CD4-positive, CD25-positive, alpha-beta regulatory T cell (primary cell): ENCODE results near the gene MED23. TPM values are rescaled to one million over a fixed set of nuclear protein-coding genes. Genes with fewer than 3 reads are reported as not detected.

Experiments used
- ATAC-seq, 2 donors: fragments of 150-1000 bp; cut with Tn5 transposase; one replicate each; pipeline ENCODE4 v1.10.0; 2021; ENCODE audit warnings: low read depth in 2 of 2, moderate number of reproducible peaks in 2 of 2, moderate library complexity in 1 of 2
- DNase-seq, 3 donors: peaks; one replicate each; pipeline versions ENCODE4 v3.0.0 to v3.0.0-alpha.2; 2012 to 2022; ENCODE audit warnings: mixed read lengths in 1 of 3
- H3K27ac ChIP-seq: one replicate; pipeline ENCODE4 v1.7.0; 2013; ENCODE audit warnings: mild to moderate bottlenecking, low read length; ENCODE audit not compliant: insufficient read depth, poor library complexity, severe bottlenecking
- H3K27me3 ChIP-seq: one replicate; pipeline ENCODE4 v1.7.0; 2013; ENCODE audit warnings: low read length; ENCODE audit not compliant: control insufficient read depth, insufficient read depth
- H3K36me3 ChIP-seq: one replicate; pipeline ENCODE4 v1.7.0; 2013; ENCODE audit warnings: mild to moderate bottlenecking, low read length, moderate library complexity; ENCODE audit not compliant: control insufficient read depth, insufficient read depth
- H3K4me1 ChIP-seq: 2 replicates; pipeline ENCODE4 v1.7.0; 2013; ENCODE audit warnings: mild to moderate bottlenecking, low read length; ENCODE audit not compliant: insufficient read depth, control insufficient read depth, poor library complexity, severe bottlenecking
- H3K4me3 ChIP-seq: one replicate; pipeline ENCODE4 v1.7.0; 2013; ENCODE audit warnings: low read depth, mild to moderate bottlenecking, low read length, moderate library complexity
- H3K9me3 ChIP-seq, 2 experiments: 1 replicate in 1 of 2; 2 replicates in 1 of 2; pipeline ENCODE4 v1.7.0; 2013; ENCODE audit warnings: low read length in 2 of 2, mild to moderate bottlenecking in 1 of 2, moderate library complexity in 1 of 2; ENCODE audit not compliant: control insufficient read depth in 2 of 2
- H3K27ac Mint-ChIP-seq, 3 donors: one replicate each; pipeline ENCODE4 v1.8.0; 2020 to 2022; ENCODE audit warnings: mild to moderate bottlenecking in 3 of 3, mixed read lengths in 3 of 3, moderate library complexity in 2 of 3
- H3K27me3 Mint-ChIP-seq: one replicate; pipeline ENCODE4 v1.8.0; 2022; ENCODE audit warnings: mild to moderate bottlenecking, mixed read lengths
- H3K36me3 Mint-ChIP-seq: one replicate; pipeline ENCODE4 v1.8.0; 2020; ENCODE audit warnings: mixed read lengths
- H3K4me1 Mint-ChIP-seq, 4 donors: one replicate each; pipeline ENCODE4 v1.8.0; 2020 to 2022; ENCODE audit warnings: mixed read lengths in 4 of 4, mild to moderate bottlenecking in 1 of 4
- H3K4me3 Mint-ChIP-seq, 4 donors: one replicate each; pipeline ENCODE4 v1.8.0; 2020 to 2022; ENCODE audit warnings: mild to moderate bottlenecking in 4 of 4, mixed read lengths in 4 of 4, moderate library complexity in 3 of 4
- H3K9me3 Mint-ChIP-seq, 7 donors: one replicate each; pipeline ENCODE4 v1.8.0; 2020 to 2022; ENCODE audit warnings: mixed read lengths in 7 of 7, mild to moderate bottlenecking in 3 of 7, moderate library complexity in 2 of 7
- polyA plus RNA-seq, 4 donors: library from polyadenylated mRNA; unstranded; fragments of 300-500 nt; fragmentation: Illumina TruSeq; gene quantifications; one replicate each; pipeline ENCODE4 v1.2.3, GENCODE V29; 2021
- total RNA-seq: library from RNA; stranded (reverse); gene quantifications from one replicate; pipeline ENCODE4 v1.2.3, GENCODE V29; 2022

The MED23 gene
- total and polyA plus RNA-seq, 5 donors from 2014 or later, result 9.9 to 60.6 (median 14.5) TPM

DNA sequence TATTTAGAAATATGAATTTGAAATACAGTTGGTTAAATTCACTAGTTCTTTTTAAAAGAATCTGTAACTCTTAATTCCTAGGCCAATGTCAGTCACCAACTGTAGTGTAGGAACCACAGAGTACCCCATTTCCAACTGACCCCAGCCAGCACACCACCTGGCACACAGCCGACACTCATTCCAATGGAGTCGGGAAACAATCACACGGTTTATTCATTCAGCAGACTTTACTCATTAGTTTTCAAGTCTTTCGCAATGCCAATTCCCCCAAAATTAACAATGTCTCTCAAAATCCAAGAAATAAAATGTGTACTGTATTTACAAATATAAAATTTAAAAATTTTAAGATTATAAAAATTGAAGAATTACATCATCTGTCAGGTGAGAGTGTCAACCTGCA, 41.5 kb downstream of the MED23 start:
- no peak overlapping the region for H3K4me3 Mint-ChIP-seq
- H3K27ac Mint-ChIP-seq, result no peak overlapping the region
- H3K9me3 Mint-ChIP-seq, result no peaks in the 10 kb centered on the region
- H3K36me3 Mint-ChIP-seq, result peaks cover 40% of the 10 kb centered on the region
- H3K4me1 Mint-ChIP-seq, result peaks cover 0 to 10% (median under 1%) of the 10 kb centered on the region in 4 donors
- ATAC-seq (no peak), DNase-seq (no peak)
- H3K4me1 ChIP-seq, result no peaks in the 10 kb centered on the region
- no peak overlapping the region for H3K4me3 ChIP-seq
- H3K27ac ChIP-seq, result no peak overlapping the region
- H3K36me3 ChIP-seq, result peaks cover 89% of the 10 kb centered on the region
- H3K27me3 Mint-ChIP-seq, result no peaks in the 10 kb centered on the region
- no peaks in the 10 kb centered on the region for H3K27me3 ChIP-seq
- H3K9me3 ChIP-seq, result no peaks in the 10 kb centered on the region

DNA sequence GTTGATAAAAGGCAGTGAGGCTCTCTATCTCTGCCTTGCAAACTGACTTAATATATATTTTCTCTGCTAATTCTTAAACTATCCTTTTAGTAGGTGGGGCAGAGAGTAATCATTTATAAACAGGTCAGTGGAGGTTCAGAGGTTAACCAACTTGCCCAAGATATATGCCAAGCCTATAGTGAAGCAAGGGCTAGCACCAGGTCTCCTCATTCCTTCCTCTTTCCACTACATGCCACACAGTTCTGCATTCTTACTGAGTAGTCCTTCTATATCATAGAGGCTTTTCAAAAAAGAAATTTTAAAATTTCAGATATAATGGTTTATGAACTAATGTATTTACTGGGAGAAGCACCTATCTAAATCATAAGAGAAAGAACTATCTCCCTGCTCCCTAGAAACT, 46.5 kb downstream of the MED23 start:
- Histone ChIP-seq H3K4me1 (no peaks in the 10 kb centered on the region), H3K36me3 (peaks cover 68% of the 10 kb centered on the region), H3K27ac (no peak overlapping the region), H3K27me3 (no peaks in the 10 kb centered on the region), H3K9me3 (no peaks in the 10 kb centered on the region), H3K4me3 (no peak overlapping the region)
- no peaks in the 10 kb centered on the region for H3K27me3 Mint-ChIP-seq
- no peaks in the 10 kb centered on the region for H3K9me3 Mint-ChIP-seq
- DNase-seq (no peak), ATAC-seq (no peak)
- H3K4me1 Mint-ChIP-seq, result peaks cover 0 to 4% (median under 1%) of the 10 kb centered on the region in 4 donors
- no peak overlapping the region for H3K4me3 Mint-ChIP-seq
- peaks cover 46% of the 10 kb centered on the region for H3K36me3 Mint-ChIP-seq
- H3K27ac Mint-ChIP-seq, result peak overlapping the region in 1 of 3 donors; percentile 32

DNA sequence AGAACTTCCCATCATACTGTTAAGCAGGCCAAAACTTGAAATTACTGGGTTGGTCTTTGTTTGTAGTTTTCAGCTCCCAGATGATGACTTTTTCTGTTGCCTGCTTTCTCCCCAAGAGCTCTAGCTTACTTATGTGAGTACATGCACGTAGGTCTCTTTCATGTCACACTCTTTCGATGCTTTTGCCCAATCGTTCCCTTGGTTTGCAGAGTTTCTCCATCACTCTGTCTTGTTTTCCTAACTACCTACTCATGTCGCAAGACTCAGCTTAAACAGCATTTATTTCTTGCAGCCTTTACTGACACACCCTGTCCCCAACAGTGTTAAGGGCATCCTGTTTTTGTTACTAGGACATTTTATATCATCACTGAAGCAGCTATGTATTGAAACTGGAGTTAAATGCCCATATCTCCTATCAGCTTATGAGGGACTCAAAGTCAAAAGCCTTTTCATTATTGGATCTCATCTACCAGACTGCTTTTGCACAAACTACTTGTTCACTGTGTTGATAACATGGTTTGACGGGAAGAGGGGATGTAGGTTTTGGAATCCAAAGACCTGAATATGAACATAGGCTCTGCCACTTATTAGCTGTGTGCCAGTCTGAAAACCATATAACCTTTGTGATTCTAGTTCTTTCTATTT, 52.1 kb downstream of the MED23 start:
- Mint-ChIP-seq H3K27ac (peak overlapping the region; percentile 53 to 88 (median 79)), H3K36me3 (peaks cover 36% of the 10 kb centered on the region), H3K27me3 (no peaks in the 10 kb centered on the region), H3K4me1 (peaks cover 13 to 33% (median 20%) of the 10 kb centered on the region in 4 donors), H3K9me3 (no peaks in the 10 kb centered on the region), H3K4me3 (peak overlapping the region; percentile 49 to 65 (median 60))
- H3K27ac ChIP-seq, result peak overlapping the region; percentile 31
- H3K36me3 ChIP-seq, result peaks cover 29% of the 10 kb centered on the region
- H3K27me3 ChIP-seq, result no peaks in the 10 kb centered on the region
- no peak overlapping the region for H3K4me3 ChIP-seq
- ATAC-seq (peak; percentile 61 to 68), DNase-seq (peak in 2 of 3 donors; percentile 21 to 57)
- no peaks in the 10 kb centered on the region for H3K4me1 ChIP-seq
- no peaks in the 10 kb centered on the region for H3K9me3 ChIP-seq

DNA sequence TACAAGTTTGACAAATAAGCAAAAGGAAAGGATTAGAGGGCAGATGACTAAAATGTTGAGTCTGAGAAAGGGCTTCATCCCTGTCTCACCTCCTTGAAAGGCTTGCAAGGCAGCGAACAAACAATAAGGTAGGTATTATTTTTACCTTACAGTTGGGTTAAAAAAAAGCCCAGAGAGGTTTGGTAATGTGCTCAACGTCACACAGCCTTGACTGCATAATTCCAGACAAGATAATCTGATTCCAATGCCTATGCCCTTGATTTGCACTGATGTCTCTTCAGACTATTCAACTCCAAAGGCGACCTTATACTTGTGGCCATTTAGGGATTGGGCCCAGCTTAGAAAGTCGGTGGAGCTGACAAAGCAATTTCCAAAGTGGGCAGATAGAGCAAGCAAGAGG, 53.4 kb downstream of the MED23 start:
- H3K36me3 Mint-ChIP-seq, result peaks cover 26% of the 10 kb centered on the region
- peak overlapping the region in 2 of 4 donors; percentile 47 to 52 for H3K4me3 Mint-ChIP-seq
- H3K27me3 Mint-ChIP-seq, result no peaks in the 10 kb centered on the region

DNA sequence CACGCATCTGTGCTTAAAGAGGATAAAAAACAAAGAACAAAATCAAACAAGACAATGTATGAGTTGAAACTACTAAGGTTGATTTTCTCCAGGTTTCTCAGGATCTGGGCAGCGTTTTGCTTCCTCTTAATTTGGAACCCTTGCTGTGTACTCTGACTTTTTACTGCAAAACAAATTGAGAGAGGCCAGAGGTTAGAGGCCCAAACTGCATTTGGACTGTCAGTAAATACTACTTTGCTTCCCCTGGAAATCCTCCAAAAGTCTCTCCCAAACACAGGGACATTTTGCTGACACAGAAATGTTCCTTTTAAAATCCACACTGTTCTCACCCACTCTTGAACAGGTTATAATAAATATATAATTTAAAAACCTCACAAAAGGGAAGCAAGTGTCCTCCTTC, 53.9 kb downstream of the MED23 start:
- Histone ChIP-seq H3K36me3 (peaks cover 16% of the 10 kb centered on the region), H3K9me3 (no peaks in the 10 kb centered on the region), H3K4me1 (no peaks in the 10 kb centered on the region), H3K27me3 (no peaks in the 10 kb centered on the region), H3K27ac (no peak overlapping the region), H3K4me3 (no peak overlapping the region)
- ATAC-seq (no peak), DNase-seq (no peak)
- H3K27ac Mint-ChIP-seq, result peak overlapping the region in 2 of 3 donors; percentile 2 to 88
- H3K27me3 Mint-ChIP-seq, result no peaks in the 10 kb centered on the region
- H3K36me3 Mint-ChIP-seq, result peaks cover 26% of the 10 kb centered on the region
- H3K9me3 Mint-ChIP-seq, result no peaks in the 10 kb centered on the region
- peak overlapping the region in 1 of 4 donors; percentile 52 for H3K4me3 Mint-ChIP-seq
- H3K4me1 Mint-ChIP-seq, result peaks cover 16 to 33% (median 20%) of the 10 kb centered on the region in 4 donors

More for the DNA sequence above, 53.4 kb downstream of the MED23 start:
- DNase-seq (no peak), ATAC-seq (no peak)
- no peak overlapping the region for H3K27ac ChIP-seq
- H3K9me3 Mint-ChIP-seq, result no peaks in the 10 kb centered on the region
- no peaks in the 10 kb centered on the region for H3K27me3 ChIP-seq
- peak overlapping the region; percentile 66 to 88 (median 79) for H3K27ac Mint-ChIP-seq
- H3K4me1 Mint-ChIP-seq, result peaks cover 16 to 33% (median 20%) of the 10 kb centered on the region in 4 donors
- H3K36me3 ChIP-seq, result peaks cover 16% of the 10 kb centered on the region
- H3K4me3 ChIP-seq, result no peak overlapping the region
- no peaks in the 10 kb centered on the region for H3K4me1 ChIP-seq
- no peaks in the 10 kb centered on the region for H3K9me3 ChIP-seq

- DNase-seq (no peak), ATAC-seq (no peak)
- Mint-ChIP-seq H3K4me3 (peak within 1 kb of the TSS; percentile 46 to 68 (median 60)), H3K27ac (peak within 1 kb of the TSS; percentile 2 to 88 (median 22)), H3K9me3 (no peaks in the 10 kb centered on the region), H3K27me3 (no peaks in the 10 kb centered on the region), H3K36me3 (peaks cover 29% of the 10 kb centered on the region), H3K4me1 (peaks cover 18 to 40% (median 24%) of the 10 kb centered on the region in 4 donors)
- no peaks in the 10 kb centered on the region for H3K9me3 ChIP-seq
- no peaks in the 10 kb centered on the region for H3K27me3 ChIP-seq
- no peaks in the 10 kb centered on the region for H3K4me1 ChIP-seq
- peaks cover 16% of the 10 kb centered on the region for H3K36me3 ChIP-seq
- H3K4me3 ChIP-seq, result no peak within 1 kb of the TSS
- no peak within 1 kb of the TSS for H3K27ac ChIP-seq
Observed at GRCh38 chr6:131572686-131573415, 55.2 kb downstream of the MED23 start, which contains the start of gene ARG1. TSS of gene ARG1 (plus strand) at chr6:131573226. CDS start at chr6:131573283, 57 bp downstream.

DNA sequence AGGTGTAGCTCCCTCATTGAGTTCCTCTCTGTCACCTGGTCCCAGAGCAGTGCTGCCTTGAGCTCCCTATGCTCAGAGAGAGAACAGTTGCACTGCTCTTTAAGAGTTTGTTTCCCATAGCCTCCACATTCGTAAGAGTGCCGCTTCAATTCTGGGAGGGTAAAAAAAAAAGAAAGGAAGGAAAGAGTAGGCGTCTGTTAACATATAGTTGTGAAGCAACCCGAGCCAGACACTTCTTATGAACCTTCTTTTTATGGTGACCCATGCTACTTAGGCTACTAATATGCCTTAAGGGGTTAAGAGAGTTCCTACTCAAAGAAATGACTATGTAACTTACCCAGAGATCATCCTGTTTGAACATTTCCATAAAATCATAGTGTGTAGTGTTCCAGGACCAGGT, 59.3 kb downstream of the MED23 start:
- H3K4me1 Mint-ChIP-seq, result peaks cover 11 to 15% (median 13%) of the 10 kb centered on the region in 4 donors
- Histone ChIP-seq H3K9me3 (no peaks in the 10 kb centered on the region), H3K4me3 (no peak overlapping the region), H3K36me3 (peaks cover 5% of the 10 kb centered on the region), H3K4me1 (no peaks in the 10 kb centered on the region), H3K27ac (no peak overlapping the region), H3K27me3 (no peaks in the 10 kb centered on the region)
- H3K36me3 Mint-ChIP-seq, result peaks cover 23% of the 10 kb centered on the region
- H3K9me3 Mint-ChIP-seq, result peaks cover 0 to 1% (median 0%) of the 10 kb centered on the region in 7 donors
- peaks cover 9% of the 10 kb centered on the region for H3K27me3 Mint-ChIP-seq
- no peak for ATAC-seq
- peak overlapping the region in 2 of 3 donors; percentile 10 to 67 for H3K27ac Mint-ChIP-seq
- no peak for DNase-seq
- no peak overlapping the region for H3K4me3 Mint-ChIP-seq
